NOMO-1 (cell line): Measurements from ENCODE around the gene CDT1.
"Not testable (repeated sequence)": the region's sequence is repeated elsewhere in the genome, so short reads cannot be mapped to it uniquely, and the experiment has no call there.

Experiments used
- DNase-seq, 2 experiments: peaks; one replicate each; lab custom pipeline; 2025; ENCODE audit not compliant: unreplicated experiment in 2 of 2; lab: John Stamatoyannopoulos, UW

Gene CDT1

GRCh38 chr16:88768071-88768783 is 35.4 kb upstream of the CDT1 start:
- DNase-seq, result no peak

- DNase-seq, result no peak
Measured at GRCh38 chr16:88769617-88770460, 33.8 kb upstream of the CDT1 start.

- no peak for DNase-seq
Measured at GRCh38 chr16:88770461-88771293, 32.9 kb upstream of the CDT1 start.

GRCh38 chr16:88771294-88771772 is 32.3 kb upstream of the CDT1 start:
- no peak for DNase-seq

- not testable (repeated sequence) for DNase-seq
Measured at GRCh38 chr16:88771781-88772180, 31.8 kb upstream of the CDT1 start.

- no peak for DNase-seq
Measured at GRCh38 chr16:88772871-88773811, 30.4 kb upstream of the CDT1 start.

GRCh38 chr16:88773812-88774291 is 29.7 kb upstream of the CDT1 start:
- DNase-seq, result peak in 1 of 2 experiments; percentile 17

GRCh38 chr16:88774544-88775393 is 28.8 kb upstream of the CDT1 start:
- no peak for DNase-seq

- no peak for DNase-seq
Measured at GRCh38 chr16:88775825-88776224, 27.8 kb upstream of the CDT1 start.

GRCh38 chr16:88777471-88778270 is 25.9 kb upstream of the CDT1 start:
- DNase-seq, result no peak

GRCh38 chr16:88778271-88778525 is 25.4 kb upstream of the CDT1 start:
- no peak for DNase-seq

- DNase-seq, result no peak
Measured at GRCh38 chr16:88778541-88779065, 25.0 kb upstream of the CDT1 start.

GRCh38 chr16:88779406-88780141 is 24.0 kb upstream of the CDT1 start:
- no peak for DNase-seq

GRCh38 chr16:88780142-88781062 is 23.2 kb upstream of the CDT1 start:
- no peak for DNase-seq

- peak in 1 of 2 experiments; percentile 41 for DNase-seq
Measured at GRCh38 chr16:88781140-88782077, 22.2 kb upstream of the CDT1 start.
